ENCODE data around the gene NSUN3.

DNA sequence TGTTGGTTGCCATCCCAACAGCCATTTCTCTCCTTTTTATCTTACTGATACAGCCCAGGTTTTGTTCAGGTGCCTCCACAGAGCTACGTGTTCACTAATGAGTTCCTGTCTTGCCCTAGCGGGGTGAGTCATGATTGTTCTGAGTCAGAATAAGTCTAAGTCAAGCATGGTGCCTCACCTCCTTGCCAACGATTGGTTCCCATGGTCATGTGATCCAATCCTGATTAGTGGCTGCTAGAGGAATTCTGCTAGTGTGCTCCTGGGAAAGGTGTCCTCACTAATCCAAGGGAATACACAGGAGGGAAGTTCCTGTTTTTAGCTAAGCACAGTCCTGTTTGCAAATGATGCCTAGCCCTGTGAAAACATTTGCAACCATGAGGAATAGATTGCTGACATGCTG lies 99.8 kb downstream of the NSUN3 start:
- TF ChIP-seq, protein P1, sequence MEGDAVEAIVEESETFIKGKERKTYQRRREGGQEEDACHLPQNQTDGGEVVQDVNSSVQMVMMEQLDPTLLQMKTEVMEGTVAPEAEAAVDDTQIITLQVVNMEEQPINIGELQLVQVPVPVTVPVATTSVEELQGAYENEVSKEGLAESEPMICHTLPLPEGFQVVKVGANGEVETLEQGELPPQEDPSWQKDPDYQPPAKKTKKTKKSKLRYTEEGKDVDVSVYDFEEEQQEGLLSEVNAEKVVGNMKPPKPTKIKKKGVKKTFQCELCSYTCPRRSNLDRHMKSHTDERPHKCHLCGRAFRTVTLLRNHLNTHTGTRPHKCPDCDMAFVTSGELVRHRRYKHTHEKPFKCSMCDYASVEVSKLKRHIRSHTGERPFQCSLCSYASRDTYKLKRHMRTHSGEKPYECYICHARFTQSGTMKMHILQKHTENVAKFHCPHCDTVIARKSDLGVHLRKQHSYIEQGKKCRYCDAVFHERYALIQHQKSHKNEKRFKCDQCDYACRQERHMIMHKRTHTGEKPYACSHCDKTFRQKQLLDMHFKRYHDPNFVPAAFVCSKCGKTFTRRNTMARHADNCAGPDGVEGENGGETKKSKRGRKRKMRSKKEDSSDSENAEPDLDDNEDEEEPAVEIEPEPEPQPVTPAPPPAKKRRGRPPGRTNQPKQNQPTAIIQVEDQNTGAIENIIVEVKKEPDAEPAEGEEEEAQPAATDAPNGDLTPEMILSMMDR (IDR thresholded peaks at IDR 0.05) = no peak
- no peak for TF ChIP-seq POLR2AphosphoS5 (IDR thresholded peaks at IDR 0.05; ENCODE audit: low read depth, low read length)
